Stimulated activated CD4-positive, alpha-beta T cell treated with anti-CD3 and anti-CD28 coated beads, Interleukin-2, amount 100 ng/mL, for 24 hours (primary cell): ENCODE measurements around the gene ART3.
A peak's percentile ranks its signal among the peaks of the same experiment; 100 is the strongest.
"Not testable (repeated sequence)": the region's sequence is repeated elsewhere in the genome, so short reads cannot be mapped to it uniquely, and the experiment has no call there.

Source experiments
- DNase-seq, 2 donors: peaks; one replicate each; pipeline ENCODE4 v3.0.0-alpha.2; 2020

The ART3 gene

DNA sequence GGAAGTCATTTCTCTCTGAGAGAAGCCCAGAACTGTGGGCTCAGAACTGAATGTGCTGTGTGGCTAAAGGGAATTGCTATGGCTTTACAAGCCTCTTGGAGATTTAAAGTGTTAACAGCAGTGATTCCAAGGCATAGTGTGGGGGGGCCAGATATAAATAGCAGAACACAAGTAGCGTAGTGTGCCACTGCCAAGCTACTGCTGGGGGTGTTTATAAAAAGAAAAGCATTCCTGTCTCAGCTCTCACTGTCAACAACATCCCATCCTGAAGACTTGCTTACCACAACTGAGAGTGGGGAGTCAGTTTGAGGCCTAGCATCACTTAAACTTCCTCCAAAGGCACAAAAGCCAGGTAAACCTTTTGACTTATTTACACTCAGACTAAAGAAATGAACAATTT, at the start of gene ART3:
Gene ART3, plus strand, starts transcription at position 242 of the 400 bp plus-strand sequence. CDS start 1,181 bp downstream, outside the sequence.
- DNase-seq = no peak

DNA sequence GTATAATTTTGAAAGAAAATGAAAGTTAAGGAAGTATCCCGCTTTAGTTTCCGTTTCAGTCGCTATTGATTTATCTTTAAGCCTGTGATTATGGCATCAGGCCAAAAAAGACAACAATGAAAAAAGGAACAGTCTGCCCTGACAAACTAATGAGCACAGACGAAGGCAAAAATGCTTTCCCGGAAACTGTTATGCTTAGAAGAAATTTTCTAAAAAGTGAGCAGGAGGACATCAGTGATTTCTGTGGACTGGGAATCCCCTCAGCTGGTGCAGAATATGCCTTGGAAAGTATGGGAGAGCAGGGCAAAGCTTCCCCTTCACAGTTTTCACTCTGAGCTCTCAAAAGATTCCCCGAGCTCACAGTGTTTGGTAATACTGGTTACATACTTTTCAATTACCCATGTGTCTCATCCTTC, 46.2 kb upstream of the ART3 start:
- no peak for DNase-seq

- no peak for DNase-seq
These were observed 45.2 kb upstream of the ART3 start for GRCh38 chr4:76029300-76029699.

GRCh38 chr4:76035141-76035540, 39.4 kb upstream of the ART3 start:
- DNase-seq = no peak

DNA sequence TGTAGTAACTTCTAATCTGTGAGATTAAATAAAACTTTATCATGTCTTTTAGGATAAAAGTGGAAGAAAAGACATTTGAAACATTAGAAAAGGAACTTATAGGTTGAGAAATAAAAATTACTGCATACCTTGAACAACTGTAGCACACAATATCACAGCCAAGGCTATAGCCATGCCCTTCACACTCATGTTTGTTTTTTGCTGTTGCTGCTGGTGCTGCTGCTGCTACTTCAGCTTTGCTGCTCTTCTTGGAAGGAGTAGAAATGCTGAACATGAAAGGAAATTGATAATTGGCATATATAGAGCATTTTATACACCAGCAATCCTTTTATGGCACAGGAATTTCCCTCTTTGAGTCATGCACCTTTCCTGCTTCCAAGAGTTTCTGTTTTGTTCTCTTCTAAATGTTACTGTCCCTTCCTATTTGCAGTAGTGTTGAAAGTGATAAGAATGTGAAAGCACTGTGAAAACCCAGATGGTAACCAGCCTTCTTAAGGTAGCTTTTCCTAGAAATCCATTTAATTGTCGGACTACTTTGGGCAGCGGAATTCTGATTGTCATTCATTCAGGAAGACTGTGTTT, 38.6 kb upstream of the ART3 start, which contains the start of gene CXCL11:
Gene CXCL11, minus strand, starts transcription at position 272 of the 582 bp plus-strand sequence. Its CDS starts 83 bp downstream, at position 189.
- no peak for DNase-seq

GRCh38 chr4:76036855-76037254, 37.7 kb upstream of the ART3 start:
- no peak for DNase-seq

DNA sequence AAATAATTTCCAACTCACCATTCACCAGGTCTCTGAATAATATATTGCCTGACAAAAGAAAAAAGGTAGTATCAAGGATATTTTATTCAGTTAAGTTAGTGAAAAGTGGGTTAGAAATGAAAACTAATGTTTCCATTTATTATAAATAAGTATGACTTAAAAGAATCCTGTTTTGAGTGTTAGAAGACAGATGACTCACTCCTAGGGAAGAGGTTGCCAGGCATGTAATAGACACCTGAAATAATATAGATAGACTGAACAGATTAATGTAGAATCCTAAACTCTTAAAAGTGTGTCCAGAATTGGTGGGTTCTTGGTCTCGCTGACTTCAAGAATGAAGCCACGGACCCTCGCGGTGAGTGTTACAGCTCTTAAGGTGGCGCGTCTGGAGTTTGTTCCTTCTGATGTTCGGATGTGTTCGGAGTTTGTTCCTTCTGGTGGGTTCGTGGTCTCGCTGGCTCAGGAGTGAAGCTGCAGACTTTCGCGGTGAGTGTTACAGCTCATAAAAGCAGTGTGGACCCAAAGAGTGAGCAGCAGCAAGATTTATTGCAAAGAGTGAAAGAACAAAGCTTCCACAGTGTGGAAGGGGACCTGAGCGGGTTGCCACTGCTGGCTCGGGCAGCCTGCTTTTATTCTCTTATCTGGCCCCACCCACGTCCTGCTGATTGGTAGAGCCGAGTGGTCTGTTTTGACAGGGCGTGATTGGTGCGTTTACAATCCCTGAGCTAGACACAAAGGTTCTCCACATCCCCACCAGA, 32.1 kb upstream of the ART3 start:
- not testable (repeated sequence) for DNase-seq

GRCh38 chr4:76043306-76043705, 31.2 kb upstream of the ART3 start:
- DNase-seq = not testable (repeated sequence)

- DNase-seq = not testable (repeated sequence)
These were observed 29.8 kb upstream of the ART3 start for GRCh38 chr4:76044686-76045085.

DNA sequence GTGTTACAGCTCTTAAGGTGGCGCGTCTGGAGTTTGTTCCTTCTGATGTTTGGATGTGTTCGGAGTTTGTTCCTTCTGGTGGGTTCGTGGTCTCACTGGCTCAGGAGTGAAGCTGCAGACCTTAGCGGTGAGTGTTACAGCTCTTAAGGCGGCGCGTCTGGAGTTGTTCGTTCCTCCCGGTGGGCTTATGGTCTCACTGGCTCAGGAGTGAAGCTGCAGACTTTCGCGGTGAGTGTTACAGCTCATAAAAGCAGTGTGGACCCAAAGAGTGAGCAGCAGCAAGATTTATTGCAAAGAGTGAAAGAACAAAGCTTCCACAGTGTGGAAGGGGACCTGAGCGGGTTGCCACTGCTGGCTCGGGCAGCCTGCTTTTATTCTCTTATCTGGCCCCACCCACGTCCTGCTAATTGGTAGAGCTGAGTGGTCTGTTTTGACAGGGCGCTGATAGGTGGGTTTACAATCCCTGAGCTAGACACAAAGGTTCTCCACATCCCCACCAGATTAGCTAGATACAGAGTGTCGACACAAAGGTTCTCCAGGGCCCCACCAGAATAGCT, 24.6 kb upstream of the ART3 start:
- DNase-seq = not testable (repeated sequence)

DNA sequence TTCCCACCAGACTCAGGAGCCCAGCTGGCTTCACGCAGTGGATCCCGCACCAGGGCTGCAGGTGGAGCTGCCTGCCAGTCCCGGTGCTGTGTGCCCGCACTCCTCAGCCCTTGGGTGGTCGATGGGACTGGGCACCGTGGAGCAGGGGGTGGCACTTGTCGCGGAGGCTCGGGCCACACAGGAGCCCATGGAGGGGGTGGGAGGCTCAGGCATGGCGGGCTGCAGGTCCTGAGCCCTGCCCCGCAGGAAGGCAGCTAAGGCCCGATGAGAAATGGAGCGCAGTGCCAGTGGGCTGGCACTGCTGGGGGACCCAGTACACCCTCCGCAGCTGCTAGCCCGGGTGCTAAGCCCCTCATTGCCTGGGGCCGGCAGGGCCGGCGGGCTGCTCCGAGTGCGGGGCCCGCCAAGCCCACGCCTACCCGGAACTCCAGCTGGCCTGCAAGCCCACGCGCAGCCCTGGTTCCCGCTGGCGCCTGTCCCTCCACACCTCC, 23.9 kb upstream of the ART3 start:
- not testable (repeated sequence) for DNase-seq

DNA sequence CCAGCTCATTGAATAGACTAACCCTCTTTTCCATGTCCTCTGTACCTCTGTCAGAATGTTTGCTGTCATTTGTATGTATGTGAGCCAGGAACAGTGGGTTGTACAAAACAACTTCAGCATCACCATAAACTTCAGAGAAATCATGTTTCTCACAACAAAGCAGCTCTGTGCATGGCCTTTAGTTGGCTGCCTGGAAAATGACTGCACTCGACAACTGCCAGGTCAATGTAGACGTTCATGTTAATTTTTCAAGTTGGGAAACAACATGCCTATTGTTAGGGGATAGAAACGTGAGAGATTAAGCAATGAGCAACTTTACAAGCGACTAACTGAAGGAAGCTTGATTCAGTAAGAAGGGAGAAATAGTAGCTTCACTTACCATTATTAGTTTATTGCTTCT, 20.8 kb upstream of the ART3 start:
- DNase-seq = no peak

DNA sequence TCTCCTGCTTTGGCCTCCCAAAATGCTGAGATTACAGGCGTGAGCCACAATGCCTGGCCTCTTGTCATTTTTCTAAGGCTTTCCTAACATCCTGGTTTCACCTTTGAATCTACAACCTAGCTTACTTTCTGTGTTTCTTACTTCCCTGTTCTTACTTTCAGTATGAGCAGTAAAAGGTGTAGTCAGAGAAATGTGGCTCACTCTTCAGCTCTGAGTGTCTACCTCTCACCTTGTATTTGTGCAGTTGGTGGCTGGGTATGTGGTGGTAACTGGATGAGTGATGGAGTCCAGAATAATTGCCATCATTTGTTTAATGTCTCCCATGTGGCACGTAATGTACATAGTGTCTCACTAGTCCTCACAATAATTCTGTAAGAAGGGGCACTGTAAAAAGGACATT, 19.5 kb upstream of the ART3 start:
- DNase-seq = peak in 1 of 2 donors; percentile 14

GRCh38 chr4:76055421-76055820, 19.1 kb upstream of the ART3 start:
- DNase-seq = no peak

GRCh38 chr4:76058302-76058701, 16.2 kb upstream of the ART3 start:
- no peak for DNase-seq

DNA sequence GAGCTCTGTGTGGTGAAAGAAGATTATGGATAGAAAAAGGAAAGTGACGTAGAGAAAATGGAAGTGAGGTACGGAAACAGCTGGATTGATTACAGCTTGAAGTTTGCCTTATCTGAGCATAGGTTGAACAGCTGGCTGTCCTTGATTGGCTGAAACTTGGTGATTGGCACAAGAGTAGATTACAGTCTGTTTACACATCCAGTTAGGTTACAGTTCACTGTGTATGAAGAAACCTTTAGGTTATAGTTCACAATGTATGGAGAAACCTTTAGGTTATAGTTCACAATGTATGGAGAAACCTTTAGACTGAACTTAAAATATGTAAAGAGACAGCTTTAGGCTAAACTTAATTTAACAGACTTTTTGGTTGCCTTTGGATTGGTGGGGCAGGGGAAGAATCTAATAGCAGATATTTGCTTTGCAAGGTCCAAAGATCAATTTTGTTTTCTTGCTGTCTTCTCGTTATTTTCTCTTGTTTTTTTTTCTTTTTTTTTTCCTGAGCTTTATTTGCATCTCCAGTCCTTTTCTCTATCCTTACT, 15.6 kb upstream of the ART3 start:
- DNase-seq = no peak

GRCh38 chr4:76059750-76060149, 14.8 kb upstream of the ART3 start:
- DNase-seq = no peak

GRCh38 chr4:76060506-76060905, 14.0 kb upstream of the ART3 start:
- DNase-seq = no peak

- DNase-seq = no peak
These were observed 13.1 kb upstream of the ART3 start for GRCh38 chr4:76061421-76061820.

GRCh38 chr4:76061982-76062381, 12.5 kb upstream of the ART3 start:
- DNase-seq = no peak

- DNase-seq = no peak
These were observed 8.0 kb upstream of the ART3 start for GRCh38 chr4:76066546-76066945.

DNA sequence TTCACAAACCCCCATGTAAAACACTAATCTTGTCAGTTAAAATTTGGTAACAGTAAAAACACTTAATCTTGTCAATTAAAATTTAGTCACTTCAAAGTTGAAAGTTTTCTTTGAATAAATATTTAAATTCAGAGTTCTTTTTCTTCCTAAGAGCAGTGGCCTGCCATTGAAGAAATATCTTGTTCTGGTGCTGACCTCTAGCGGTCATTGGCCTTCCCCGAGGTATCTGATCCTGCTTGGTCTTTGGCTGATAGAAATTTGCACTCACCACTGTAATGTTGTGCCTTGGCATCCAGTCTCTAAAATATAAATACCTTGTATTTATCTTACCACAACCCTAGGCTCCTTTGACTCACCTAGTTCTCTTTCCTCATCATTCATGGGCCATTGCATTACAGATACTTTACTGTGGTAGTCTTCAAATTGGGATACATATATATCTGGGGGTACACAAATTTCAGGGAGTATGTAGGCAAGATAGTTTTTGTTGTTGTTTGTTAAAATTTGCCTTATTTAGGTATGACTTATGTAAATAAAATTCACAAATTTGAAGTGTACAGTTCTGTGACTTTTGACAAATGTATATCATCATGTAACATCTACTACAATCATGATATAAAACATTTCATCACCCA, 6.7 kb upstream of the ART3 start:
- peak; percentile 74 to 80 for DNase-seq

DNA sequence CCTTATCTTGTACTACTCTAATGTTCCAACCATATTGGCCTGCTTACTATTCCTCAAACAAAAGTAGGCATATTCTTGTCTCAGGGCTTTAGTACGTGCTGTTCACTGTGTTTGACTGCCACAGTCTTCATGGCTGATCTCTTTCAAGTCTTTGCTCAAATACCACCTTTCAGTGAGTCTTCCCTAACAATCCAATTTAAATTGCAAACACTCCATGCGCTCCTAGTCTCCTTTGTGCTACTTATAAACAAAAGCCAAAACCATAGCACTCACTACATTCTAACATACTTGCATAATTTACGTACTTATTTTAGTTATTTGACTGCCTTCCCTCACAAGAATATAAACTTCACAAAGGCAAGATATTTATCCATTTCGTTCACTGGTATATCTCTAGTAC, 1.7 kb upstream of the ART3 start:
- DNase-seq = no peak
